Effector CD8-positive, alpha-beta T cell (primary cell): ENCODE measurements around the gene FLT4.
"Not testable (repeated sequence)": the region's sequence is repeated elsewhere in the genome, so short reads cannot be mapped to it uniquely, and the experiment has no call there.

Source experiments
- DNase-seq: peaks from one replicate; lab custom pipeline; 2025; lab: John Stamatoyannopoulos, UW
- total RNA-seq, 4 experiments: gene quantifications; one replicate each; lab custom pipeline; 2026; lab: John Stamatoyannopoulos, UW

Gene FLT4
- 1.9 to 19.4 (median 10.9) reads per million in 4 experiments for total RNA-seq

DNA sequence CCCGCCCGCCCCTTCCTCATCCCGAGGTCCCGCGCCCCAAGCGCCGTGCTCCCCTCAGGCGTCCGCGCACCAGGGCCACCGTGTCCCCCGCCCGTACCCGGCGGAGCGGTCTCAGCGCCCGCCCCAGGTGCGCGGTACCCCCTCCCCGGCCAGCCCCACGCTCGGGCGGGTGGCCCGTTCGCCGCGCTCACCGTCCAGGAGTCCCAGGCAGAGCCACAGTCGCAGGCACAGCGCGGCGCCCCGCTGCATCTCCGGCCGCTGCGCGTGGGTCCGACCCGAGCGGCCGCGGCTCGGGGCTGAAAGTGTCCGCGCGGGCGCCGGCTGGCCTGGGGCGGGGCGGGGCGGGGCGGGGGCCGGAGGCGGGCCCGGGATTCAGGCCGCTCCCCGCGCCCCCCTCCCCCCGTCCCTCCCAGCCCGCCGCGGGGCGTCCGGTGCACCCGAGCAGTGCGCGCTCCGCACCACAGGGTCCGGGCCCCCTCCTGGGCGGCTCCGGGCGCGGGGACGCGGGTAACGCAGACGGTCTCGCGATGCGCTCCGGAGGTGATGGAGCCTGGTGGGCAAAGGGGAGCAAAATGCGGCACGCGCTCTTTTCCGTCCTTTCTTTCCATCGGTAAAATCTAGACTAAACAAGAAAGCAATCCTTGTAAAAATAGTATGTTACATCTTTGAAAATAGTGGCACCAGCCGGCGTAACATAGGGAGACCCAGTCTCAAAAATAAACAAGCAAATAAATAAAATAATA, at the start of gene FLT4:
TSS of gene FLT4 (minus strand) at position 304 of the 743 bp plus-strand sequence. CDS start at position 249, 55 bp downstream.
- DNase-seq, result no peak

- no peak for DNase-seq
Observed at GRCh38 chr5:180699042-180699441, 49.6 kb upstream of the FLT4 start.

DNA sequence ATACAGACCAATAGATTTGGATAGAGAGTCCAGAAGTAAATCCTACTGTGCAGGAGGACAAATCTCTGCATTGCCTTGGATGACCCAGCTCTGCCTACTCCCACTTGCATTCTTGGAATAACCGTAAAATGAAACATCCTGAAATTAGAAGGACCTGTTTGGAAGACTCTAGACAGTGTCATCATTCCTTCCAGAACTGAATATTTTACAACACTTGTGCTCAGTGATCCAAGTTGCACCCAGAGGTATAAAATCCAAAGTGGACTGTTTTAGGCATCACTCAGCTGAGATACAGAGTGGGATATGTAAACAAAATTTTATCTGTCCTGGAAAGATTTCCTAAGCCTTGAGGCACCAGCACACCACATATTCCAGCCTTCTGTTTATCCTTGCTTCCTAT, 46.7 kb upstream of the FLT4 start:
- no peak for DNase-seq

GRCh38 chr5:180692429-180692828, 43.0 kb upstream of the FLT4 start:
- no peak for DNase-seq

GRCh38 chr5:180691046-180691445, 41.6 kb upstream of the FLT4 start:
- DNase-seq, result no peak

- no peak for DNase-seq
Observed at GRCh38 chr5:180690562-180690961, 41.2 kb upstream of the FLT4 start.

DNA sequence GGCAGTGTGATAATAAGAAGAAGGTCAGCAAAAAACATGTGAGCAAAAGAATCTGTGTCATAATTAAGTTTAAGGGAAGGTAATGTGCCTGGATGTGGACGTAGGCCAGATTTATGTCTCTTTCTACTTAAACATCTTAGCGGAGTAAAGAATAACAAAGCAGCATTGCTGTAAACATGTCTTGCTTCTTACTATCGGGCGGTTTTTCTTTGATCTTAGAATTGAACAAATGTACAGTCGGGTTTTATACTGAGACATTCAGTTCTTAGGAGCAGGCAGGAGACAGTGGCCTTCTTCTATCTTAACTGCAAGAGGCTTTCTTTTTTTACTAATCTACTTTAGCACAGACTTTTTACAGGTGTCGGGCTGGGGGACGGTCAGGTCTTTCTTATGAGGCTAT, 40.4 kb upstream of the FLT4 start:
- no peak for DNase-seq

- DNase-seq, result peak; percentile 34
Observed at GRCh38 chr5:180689071-180689694, 39.8 kb upstream of the FLT4 start.

GRCh38 chr5:180688330-180689070, 39.1 kb upstream of the FLT4 start:
- DNase-seq, result no peak

- not testable (repeated sequence) for DNase-seq
Observed at GRCh38 chr5:180686799-180687198, 37.4 kb upstream of the FLT4 start.

DNA sequence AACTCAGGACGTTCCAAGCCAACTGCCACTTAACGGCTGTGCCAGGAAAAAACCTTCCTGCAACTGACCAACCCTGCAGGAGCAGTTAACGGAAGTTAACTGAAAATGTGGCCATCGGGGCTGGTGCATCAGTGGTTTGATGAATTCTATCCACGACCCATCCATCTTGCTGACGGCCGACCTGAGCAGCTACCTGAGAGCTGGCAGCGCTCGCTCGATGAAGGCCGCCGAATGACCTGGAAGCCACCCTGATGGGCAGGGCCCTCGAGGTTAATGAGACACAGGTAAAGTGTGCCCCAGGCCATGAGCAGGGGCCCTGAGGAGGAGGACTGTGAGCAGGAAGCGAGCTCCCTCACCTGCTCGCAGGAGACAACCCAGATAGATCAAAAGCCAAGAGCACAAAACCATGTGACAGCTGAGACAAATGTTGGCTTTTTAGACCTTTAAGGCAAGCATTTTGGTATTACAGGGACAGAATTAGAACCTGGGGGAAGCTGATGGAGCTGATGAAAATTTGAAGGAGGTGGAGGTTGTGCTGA, 35.3 kb upstream of the FLT4 start:
- no peak for DNase-seq

GRCh38 chr5:180683220-180683922, 34.0 kb upstream of the FLT4 start:
- no peak for DNase-seq

- no peak for DNase-seq
Observed at GRCh38 chr5:180682560-180682959, 33.2 kb upstream of the FLT4 start.

GRCh38 chr5:180682008-180682407, 32.6 kb upstream of the FLT4 start:
- DNase-seq, result not testable (repeated sequence)

DNA sequence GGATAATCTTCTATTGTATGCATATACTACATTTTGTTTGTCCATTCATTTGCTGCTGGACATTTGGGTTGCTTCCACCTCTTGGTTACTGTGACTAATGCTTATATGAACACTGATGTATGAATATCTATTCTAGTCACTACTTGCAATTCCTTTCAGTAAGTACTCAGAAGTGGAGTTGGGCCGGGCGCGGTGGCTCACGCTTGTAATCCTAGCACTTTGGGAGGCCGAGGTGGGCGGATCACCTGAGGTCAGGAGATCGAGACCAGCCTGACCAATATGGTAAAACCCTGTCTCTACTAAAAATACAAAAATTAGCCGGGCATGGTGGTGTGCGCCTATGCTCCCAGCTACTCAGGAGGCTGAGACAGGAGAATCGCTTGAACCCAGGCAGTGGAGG, 28.9 kb upstream of the FLT4 start:
- DNase-seq, result not testable (repeated sequence)

GRCh38 chr5:180675036-180675635, 25.7 kb upstream of the FLT4 start:
- no peak for DNase-seq

GRCh38 chr5:180674090-180674475, 24.7 kb upstream of the FLT4 start:
- not testable (repeated sequence) for DNase-seq

- no peak for DNase-seq
Observed at GRCh38 chr5:180673371-180674089, 24.1 kb upstream of the FLT4 start.

- DNase-seq, result not testable (repeated sequence)
Observed at GRCh38 chr5:180671958-180672524, 22.6 kb upstream of the FLT4 start.

DNA sequence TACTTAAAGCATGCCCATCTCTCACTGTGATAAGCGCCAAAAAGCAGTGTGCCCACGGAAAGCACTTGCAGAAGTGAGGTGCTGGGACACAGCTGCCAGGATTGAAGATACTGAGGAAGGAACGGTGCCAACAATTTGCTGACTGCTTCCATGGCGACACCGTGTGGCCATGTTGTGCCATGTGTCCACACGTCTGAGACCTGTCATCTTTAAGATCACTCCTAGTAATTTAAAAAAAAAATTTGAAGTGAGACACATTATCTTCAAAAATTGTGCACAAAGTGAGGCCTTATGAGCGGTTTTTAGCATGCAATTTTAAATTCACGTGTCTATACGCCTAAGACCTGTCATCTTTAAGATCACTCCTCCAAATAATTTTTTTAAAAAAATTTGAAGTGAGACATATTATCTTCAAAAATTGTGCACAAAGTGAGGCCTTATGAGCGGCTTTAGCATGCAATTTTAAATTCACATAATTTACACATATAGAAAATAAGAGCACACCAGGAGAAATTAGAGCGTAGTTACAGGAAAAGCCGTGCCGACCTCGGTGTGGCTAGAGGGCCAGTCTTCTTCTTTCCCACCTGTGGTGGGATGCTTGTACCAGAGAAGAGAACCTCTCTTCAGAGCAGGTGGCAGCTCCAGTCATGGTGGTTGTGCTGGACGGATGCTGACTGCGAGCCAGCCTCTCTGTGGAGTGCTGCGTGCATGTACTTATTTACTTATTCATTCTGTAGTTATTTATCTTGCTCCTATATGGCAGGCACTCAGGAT, 21.4 kb upstream of the FLT4 start:
- no peak for DNase-seq
